A549 treated with AZD2906 at 1 μM for 4 hours (cell line): ENCODE data around the gene TAS2R3. TPM values are rescaled to one million over a fixed set of nuclear protein-coding genes. Genes with fewer than 3 reads are reported as not detected.

Experiments used
- total RNA-seq: library from RNA; stranded (reverse); fragments of 200-300 nt; extraction: Qiagen RNA extraction; gene quantifications from 5 replicates; pipeline ENCODE4 v1.2.3, GENCODE V29; 2022

Gene TAS2R3
- total RNA-seq = not detected in 5 replicates

GRCh38 chr7:141763797-141764196, at the start of gene TAS2R3:
TSS of gene TAS2R3 (plus strand) at chr7:141764097. CDS start at chr7:141764159, 62 bp downstream.

GRCh38 chr7:141737836-141738591, 25.9 kb upstream of the TAS2R3 start, which contains the start of gene SSBP1:
TSS of gene SSBP1 (plus strand) at chr7:141738358. CDS start at chr7:141739167, 809 bp downstream.

GRCh38 chr7:141776374-141776773, 12.5 kb downstream of the TAS2R3 start, which contains the start of gene TAS2R4:
TSS of gene TAS2R4 (plus strand) at chr7:141776674. CDS start at chr7:141778489, 1,815 bp downstream.

GRCh38 chr7:141789917-141790316, 26.0 kb downstream of the TAS2R3 start, which contains the start of gene TAS2R5:
TSS of gene TAS2R5 (plus strand) at chr7:141790217. CDS start at chr7:141790362, 145 bp downstream.

Other genes with a start within 250 kb of the TAS2R3 start
- gene AGK, start 212.7 kb upstream of the TAS2R3 start, total RNA-seq = 26.4 to 34.7 TPM (median 28.3 TPM) in 5 replicates
- 4.6 to 6.0 TPM (median 5.6 TPM) in 5 replicates for gene DENND11, start 61.9 kb upstream of the TAS2R3 start, total RNA-seq
- gene WEE2, start 55.7 kb upstream of the TAS2R3 start, total RNA-seq = not detected in 5 replicates
- 272 to 326 TPM (median 276 TPM) in 5 replicates for gene SSBP1, start 25.7 kb upstream of the TAS2R3 start, total RNA-seq
- gene TAS2R4, start 12.6 kb downstream of the TAS2R3 start, total RNA-seq = 0.05 to 0.17 TPM (median 0.11 TPM) in 5 replicates
- 0.28 to 0.44 TPM (median 0.36 TPM) in 5 replicates for gene TAS2R5, start 26.1 kb downstream of the TAS2R3 start, total RNA-seq
- not detected in 5 replicates for gene PRSS37, start 77.4 kb downstream of the TAS2R3 start, total RNA-seq
- gene OR9A4, start 152.3 kb downstream of the TAS2R3 start, total RNA-seq = not detected in 5 replicates
- not detected in 5 replicates for gene CLEC5A, start 182.9 kb downstream of the TAS2R3 start, total RNA-seq
- not detected in 5 replicates for gene TAS2R38, start 209.7 kb downstream of the TAS2R3 start, total RNA-seq
- 0.58 to 0.73 TPM (median 0.60 TPM) in 5 replicates for gene MGAM, start 231.8 kb downstream of the TAS2R3 start, total RNA-seq